Measurements from ENCODE around the gene TMEM256. TPM values are rescaled to one million over a fixed set of nuclear protein-coding genes. Genes with fewer than 3 reads are reported as not detected.

The TMEM256 gene
- total and polyA plus RNA-seq, 5 donors from 2014 or later = 23.0 to 80.9 (median 66.3) TPM

GRCh38 chr17:7419819-7420610 lies 16.1 kb upstream of the TMEM256 start, which contains the start of gene SPEM1:
TSS of gene SPEM1 (plus strand) at chr17:7420324. CDS start at chr17:7420385, 61 bp downstream.
- H3K4me3 Mint-ChIP-seq = no peak within 1 kb of the TSS
- Histone ChIP-seq H3K4me1 (ENCODE audit: control insufficient read depth, insufficient read depth, low read length, poor library complexity, severe bottlenecking) (no peaks in the 10 kb centered on the region), H3K27me3 (ENCODE audit: control insufficient read depth, insufficient read depth, low read length) (no peaks in the 10 kb centered on the region), H3K9me3 (ENCODE audit: control insufficient read depth in 2 of 2, low read length in 2 of 2) (no peaks in the 10 kb centered on the region), H3K36me3 (ENCODE audit: control insufficient read depth, insufficient read depth, low read length) (no peaks in the 10 kb centered on the region), H3K4me3 (ENCODE audit: low read depth, low read length) (no peak within 1 kb of the TSS), H3K27ac (ENCODE audit: insufficient read depth, low read length, poor library complexity, severe bottlenecking) (no peak within 1 kb of the TSS)
- peaks cover 0 to 1% (median 0%) of the 10 kb centered on the region in 7 donors for H3K9me3 Mint-ChIP-seq
- no peaks in the 10 kb centered on the region for H3K36me3 Mint-ChIP-seq
- no peak for ATAC-seq (ENCODE audit: low read depth in 2 of 2)
- no peak for DNase-seq
- H3K27ac Mint-ChIP-seq = no peak within 1 kb of the TSS
- peaks cover 4% of the 10 kb centered on the region for H3K27me3 Mint-ChIP-seq
- no peaks in the 10 kb centered on the region for H3K4me1 Mint-ChIP-seq

- ATAC-seq (ENCODE audit: low read depth in 2 of 2) (no peak), DNase-seq (no peak)
- H3K4me3 Mint-ChIP-seq = no peak overlapping the region
- Histone ChIP-seq H3K27ac (ENCODE audit: insufficient read depth, low read length, poor library complexity, severe bottlenecking) (no peak overlapping the region), H3K36me3 (ENCODE audit: control insufficient read depth, insufficient read depth, low read length) (no peaks in the 10 kb centered on the region), H3K27me3 (ENCODE audit: control insufficient read depth, insufficient read depth, low read length) (no peaks in the 10 kb centered on the region), H3K4me1 (ENCODE audit: control insufficient read depth, insufficient read depth, low read length, poor library complexity, severe bottlenecking) (no peaks in the 10 kb centered on the region), H3K9me3 (ENCODE audit: control insufficient read depth in 2 of 2, low read length in 2 of 2) (no peaks in the 10 kb centered on the region), H3K4me3 (ENCODE audit: low read depth, low read length) (no peak overlapping the region)
- peaks cover 4% of the 10 kb centered on the region for H3K27me3 Mint-ChIP-seq
- no peaks in the 10 kb centered on the region for H3K36me3 Mint-ChIP-seq
- no peaks in the 10 kb centered on the region for H3K4me1 Mint-ChIP-seq
- no peak overlapping the region for H3K27ac Mint-ChIP-seq
- peaks cover 0 to 1% (median 0%) of the 10 kb centered on the region in 7 donors for H3K9me3 Mint-ChIP-seq
These were observed 14.7 kb upstream of the TMEM256 start for GRCh38 chr17:7418472-7419152.

GRCh38 chr17:7417056-7417655 lies 13.3 kb upstream of the TMEM256 start:
- H3K27me3 Mint-ChIP-seq = peaks cover 4% of the 10 kb centered on the region
- no peaks in the 10 kb centered on the region for H3K36me3 ChIP-seq (ENCODE audit: control insufficient read depth, insufficient read depth, low read length)
- H3K27ac ChIP-seq (ENCODE audit: insufficient read depth, low read length, poor library complexity, severe bottlenecking) = no peak overlapping the region
- peaks cover 0 to 1% (median 0%) of the 10 kb centered on the region in 7 donors for H3K9me3 Mint-ChIP-seq
- ATAC-seq (ENCODE audit: low read depth in 2 of 2) (no peak), DNase-seq (no peak)
- H3K9me3 ChIP-seq (ENCODE audit: control insufficient read depth in 2 of 2, low read length in 2 of 2) = no peaks in the 10 kb centered on the region
- H3K4me3 Mint-ChIP-seq = no peak overlapping the region
- no peaks in the 10 kb centered on the region for H3K27me3 ChIP-seq (ENCODE audit: control insufficient read depth, insufficient read depth, low read length)
- no peaks in the 10 kb centered on the region for H3K4me1 Mint-ChIP-seq
- H3K36me3 Mint-ChIP-seq = no peaks in the 10 kb centered on the region
- H3K27ac Mint-ChIP-seq = no peak overlapping the region
- no peak overlapping the region for H3K4me3 ChIP-seq (ENCODE audit: low read depth, low read length)
- no peaks in the 10 kb centered on the region for H3K4me1 ChIP-seq (ENCODE audit: control insufficient read depth, insufficient read depth, low read length, poor library complexity, severe bottlenecking)

- ATAC-seq (ENCODE audit: low read depth in 2 of 2) (peak in 1 of 2 donors; percentile 28), DNase-seq (peak in 1 of 3 donors; percentile 33)
- H3K4me3 ChIP-seq (ENCODE audit: low read depth, low read length) = no peak overlapping the region
- H3K36me3 ChIP-seq (ENCODE audit: control insufficient read depth, insufficient read depth, low read length) = no peaks in the 10 kb centered on the region
- Mint-ChIP-seq H3K9me3 (peaks cover 0 to 1% (median 0%) of the 10 kb centered on the region in 7 donors), H3K36me3 (no peaks in the 10 kb centered on the region), H3K4me3 (no peak overlapping the region), H3K27me3 (peaks cover 4% of the 10 kb centered on the region), H3K4me1 (no peaks in the 10 kb centered on the region), H3K27ac (no peak overlapping the region)
- H3K27me3 ChIP-seq (ENCODE audit: control insufficient read depth, insufficient read depth, low read length) = no peaks in the 10 kb centered on the region
- no peaks in the 10 kb centered on the region for H3K4me1 ChIP-seq (ENCODE audit: control insufficient read depth, insufficient read depth, low read length, poor library complexity, severe bottlenecking)
- H3K27ac ChIP-seq (ENCODE audit: insufficient read depth, low read length, poor library complexity, severe bottlenecking) = no peak overlapping the region
- no peaks in the 10 kb centered on the region for H3K9me3 ChIP-seq (ENCODE audit: control insufficient read depth in 2 of 2, low read length in 2 of 2)
These were observed 12.4 kb upstream of the TMEM256 start for GRCh38 chr17:7416323-7416722.

GRCh38 chr17:7415784-7416183 lies 11.9 kb upstream of the TMEM256 start:
- no peaks in the 10 kb centered on the region for H3K9me3 ChIP-seq (ENCODE audit: control insufficient read depth in 2 of 2, low read length in 2 of 2)
- H3K27me3 ChIP-seq (ENCODE audit: control insufficient read depth, insufficient read depth, low read length) = no peaks in the 10 kb centered on the region
- H3K4me1 ChIP-seq (ENCODE audit: control insufficient read depth, insufficient read depth, low read length, poor library complexity, severe bottlenecking) = no peaks in the 10 kb centered on the region
- Mint-ChIP-seq H3K9me3 (no peaks in the 10 kb centered on the region), H3K27me3 (peaks cover 4% of the 10 kb centered on the region), H3K27ac (no peak overlapping the region), H3K36me3 (no peaks in the 10 kb centered on the region), H3K4me3 (no peak overlapping the region), H3K4me1 (no peaks in the 10 kb centered on the region)
- ATAC-seq (ENCODE audit: low read depth in 2 of 2) (no peak), DNase-seq (no peak)
- H3K27ac ChIP-seq (ENCODE audit: insufficient read depth, low read length, poor library complexity, severe bottlenecking) = no peak overlapping the region
- no peaks in the 10 kb centered on the region for H3K36me3 ChIP-seq (ENCODE audit: control insufficient read depth, insufficient read depth, low read length)
- H3K4me3 ChIP-seq (ENCODE audit: low read depth, low read length) = no peak overlapping the region

GRCh38 chr17:7414837-7415236 lies 10.9 kb upstream of the TMEM256 start:
- no peaks in the 10 kb centered on the region for H3K9me3 ChIP-seq (ENCODE audit: control insufficient read depth in 2 of 2, low read length in 2 of 2)
- no peaks in the 10 kb centered on the region for H3K27me3 ChIP-seq (ENCODE audit: control insufficient read depth, insufficient read depth, low read length)
- no peak overlapping the region for H3K27ac ChIP-seq (ENCODE audit: insufficient read depth, low read length, poor library complexity, severe bottlenecking)
- H3K4me3 ChIP-seq (ENCODE audit: low read depth, low read length) = no peak overlapping the region
- Mint-ChIP-seq H3K27ac (no peak overlapping the region), H3K36me3 (no peaks in the 10 kb centered on the region), H3K4me1 (peaks cover 0 to 2% (median 0%) of the 10 kb centered on the region in 4 donors), H3K9me3 (no peaks in the 10 kb centered on the region), H3K27me3 (peaks cover 4% of the 10 kb centered on the region), H3K4me3 (no peak overlapping the region)
- DNase-seq (no peak), ATAC-seq (ENCODE audit: low read depth in 2 of 2) (no peak)
- H3K4me1 ChIP-seq (ENCODE audit: control insufficient read depth, insufficient read depth, low read length, poor library complexity, severe bottlenecking) = no peaks in the 10 kb centered on the region
- no peaks in the 10 kb centered on the region for H3K36me3 ChIP-seq (ENCODE audit: control insufficient read depth, insufficient read depth, low read length)

- Mint-ChIP-seq H3K9me3 (no peaks in the 10 kb centered on the region), H3K27me3 (no peaks in the 10 kb centered on the region), H3K27ac (no peak overlapping the region), H3K36me3 (no peaks in the 10 kb centered on the region), H3K4me3 (no peak overlapping the region), H3K4me1 (peaks cover 0 to 11% (median 1%) of the 10 kb centered on the region in 4 donors)
- ATAC-seq (ENCODE audit: low read depth in 2 of 2) = no peak
- no peak overlapping the region for H3K4me3 ChIP-seq (ENCODE audit: low read depth, low read length)
- H3K27ac ChIP-seq (ENCODE audit: insufficient read depth, low read length, poor library complexity, severe bottlenecking) = no peak overlapping the region
- no peaks in the 10 kb centered on the region for H3K27me3 ChIP-seq (ENCODE audit: control insufficient read depth, insufficient read depth, low read length)
- H3K9me3 ChIP-seq (ENCODE audit: control insufficient read depth in 2 of 2, low read length in 2 of 2) = no peaks in the 10 kb centered on the region
- DNase-seq = no peak
- peaks cover 3% of the 10 kb centered on the region for H3K4me1 ChIP-seq (ENCODE audit: control insufficient read depth, insufficient read depth, low read length, poor library complexity, severe bottlenecking)
- no peaks in the 10 kb centered on the region for H3K36me3 ChIP-seq (ENCODE audit: control insufficient read depth, insufficient read depth, low read length)
These were observed 9.6 kb upstream of the TMEM256 start for GRCh38 chr17:7413346-7413985.
